ENCODE results near the gene PELO.

DNA sequence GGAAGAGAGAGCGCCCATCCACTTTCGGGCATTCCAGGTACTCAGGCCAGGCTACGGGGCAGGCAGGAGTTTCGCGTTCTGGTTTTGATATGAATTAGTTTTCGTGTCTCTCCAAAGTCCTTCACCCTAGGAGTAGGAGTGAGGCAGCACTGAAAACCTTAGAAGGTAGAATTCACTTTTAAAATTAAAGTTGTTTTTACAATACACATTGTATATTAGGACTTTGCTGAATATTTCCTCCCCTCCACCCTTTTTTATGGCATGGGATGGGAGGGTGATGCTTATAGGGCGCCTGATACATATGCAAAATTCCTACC, 747 bp downstream of the PELO start:
- TF ChIP-seq ZNF274 (IDR thresholded peaks at IDR 0.05; ENCODE audit: low read depth, low read length) (no peak), SUZ12 (IDR thresholded peaks at IDR 0.05; ENCODE audit: extremely low read depth, insufficient read depth, insufficient read length) (no peak), YY1 (IDR thresholded peaks at IDR 0.05; ENCODE audit: insufficient read depth, insufficient read length) (no peak)

Measured in NT2/D1 (cell line).